PC-9 (cell line): ENCODE data around the gene BICC1. TPM values are rescaled to one million over a fixed set of nuclear protein-coding genes. Genes with fewer than 3 reads are reported as not detected.

Experiments
- BruUV-seq: library from RNA; stranded (reverse); fragments of 400-500 nt; replicated peaks from 2 replicates; lab custom pipeline; 2021; lab: Mats Ljungman, UMichigan
- CTCF ChIA-PET: fragments of 300-600 bp; sonication (Branson Sonifier 250); formaldehyde crosslinking; loops from one replicate; lab custom pipeline; 2022; ENCODE audit warnings: antibody characterized with exemption; lab: Charles Lee
- POLR2A ChIA-PET: fragments of 300-600 bp; sonication (Branson Sonifier 250); formaldehyde crosslinking; loops from one replicate; lab custom pipeline; 2022; ENCODE audit warnings: antibody characterized with exemption; ENCODE audit not compliant: unreplicated experiment; lab: Charles Lee
- DNase-seq, 2 experiments: peaks; one replicate each; pipeline versions ENCODE4 v3.0.0 to v3.0.0-alpha.2; 2015 to 2022; ENCODE audit warnings: mixed read lengths in 1 of 2
- H2AFZ ChIP-seq: fragments of 200-600 bp; sonication (generic); 2 replicates; pipeline ENCODE4 v1.8.1; 2017; ENCODE audit warnings: antibody characterized with exemption
- H3F3A ChIP-seq: fragments of 200-600 bp; sonication (generic); 2 replicates; pipeline ENCODE4 v1.8.1; 2017; ENCODE audit warnings: antibody characterized with exemption, mild to moderate bottlenecking, low read depth; ENCODE audit not compliant: insufficient read depth
- H3K27ac ChIP-seq: fragments of 200-600 bp; sonication (generic); 2 replicates; pipeline ENCODE4 v1.6.1; 2016; ENCODE audit warnings: mixed run types
- H3K27me3 ChIP-seq: fragments of 200-600 bp; sonication (generic); 2 replicates; pipeline ENCODE4 v1.6.1; 2016; ENCODE audit warnings: low read depth, mixed run types; ENCODE audit not compliant: insufficient read depth
- H3K36me3 ChIP-seq: fragments of 200-600 bp; sonication (generic); 2 replicates; pipeline ENCODE4 v1.6.1; 2016; ENCODE audit warnings: low read depth, mixed run types
- H3K4me1 ChIP-seq: fragments of 200-600 bp; sonication (generic); replicated peaks from 2 replicates; pipeline ENCODE4 v1.6.1; 2016; ENCODE audit warnings: mixed run types; ENCODE audit not compliant: insufficient read depth
- H3K4me2 ChIP-seq: fragments of 200-600 bp; sonication (generic); 2 replicates; pipeline ENCODE4 v1.6.1; 2017; ENCODE audit warnings: mixed run types
- H3K4me3 ChIP-seq: fragments of 200-600 bp; sonication (generic); 2 replicates; pipeline ENCODE4 v1.6.1; 2016; ENCODE audit warnings: mixed run types
- H3K79me2 ChIP-seq: fragments of 200-600 bp; sonication (generic); 2 replicates; pipeline ENCODE4 v1.6.1; 2017; ENCODE audit warnings: low read depth, mixed run types
- H3K9me2 ChIP-seq: fragments of 200-600 bp; sonication (generic); 2 replicates; pipeline ENCODE4 v1.8.1; 2017; ENCODE audit warnings: mild to moderate bottlenecking; ENCODE audit not compliant: insufficient read depth
- H3K9me3 ChIP-seq: fragments of 200-600 bp; sonication (generic); 2 replicates; pipeline ENCODE4 v1.8.1; 2016; ENCODE audit warnings: low read depth; ENCODE audit not compliant: insufficient read depth
- H4K20me1 ChIP-seq: fragments of 200-600 bp; sonication (generic); 2 replicates; pipeline ENCODE4 v1.8.1; 2017; ENCODE audit not compliant: insufficient read depth
- CTCF ChIP-seq: fragments of 200-600 bp; sonication (generic); conservative IDR thresholded peaks from 2 replicates; pipeline ENCODE4 v1.6.1; 2017; ENCODE audit warnings: mixed run types, antibody characterized with exemption, mild to moderate bottlenecking, moderate library complexity
- EZH2 ChIP-seq: fragments of 200-600 bp; sonication (generic); IDR thresholded peaks from 2 replicates; pipeline ENCODE4 v1.8.0; 2017; ENCODE audit warnings: antibody characterized with exemption, low read depth
- intact Hi-C: fragments of 100-400 bp; cut with micrococcal nuclease; formaldehyde crosslinking; loops from one replicate; pipeline ENCODE4 v1.10.0; 2022; ENCODE audit not compliant: unreplicated experiment
- total RNA-seq: library from RNA; stranded (reverse); gene quantifications from 2 replicates; pipeline ENCODE4 v1.2.3, GENCODE V29; 2021

The BICC1 gene
- total RNA-seq, 1 experiment from 2014 or later = not detected

DNA sequence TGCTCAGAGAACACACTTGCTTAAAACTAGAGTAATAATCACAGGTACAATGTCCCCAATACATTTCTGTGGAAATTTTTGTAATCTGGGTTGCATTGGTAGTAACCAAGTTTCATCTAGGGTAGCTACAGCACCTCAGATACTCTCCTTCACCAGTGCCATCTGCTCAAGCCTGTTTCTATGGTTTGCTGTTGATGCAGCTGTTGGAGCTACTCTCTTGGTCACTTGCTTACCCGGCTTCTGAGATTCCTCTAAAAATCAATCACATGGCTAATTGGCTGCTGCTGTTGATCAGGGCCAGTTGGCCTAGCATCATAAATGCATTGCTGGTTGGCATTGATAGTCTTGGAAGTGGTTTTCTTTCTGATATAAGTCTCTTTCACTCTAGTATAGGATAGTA lies 220.8 kb downstream of the BICC1 start:
- no peaks in the 10 kb centered on the region for H3K79me2 ChIP-seq
- ChIA-PET CTCF (interaction anchor here (0.7 kb wide), 1 partner anchor 21 kb away, joined by 3 read pairs; no protein-coding TSS in a partner anchor), POLR2A (no interaction called here)
- 0 out of 2 replicates have a peak, but pooled peaks cover 7% of the 10 kb centered on the region for H3K9me2 ChIP-seq
- H3F3A ChIP-seq = no peaks in the 10 kb centered on the region
- no peaks in the 10 kb centered on the region for H4K20me1 ChIP-seq
- intact Hi-C loops = no loop called here
- H3K4me1 ChIP-seq = no peaks in the 10 kb centered on the region
- no peak overlapping the region for H3K4me2 ChIP-seq
- BruUV-seq = no TSS peak
- H3K4me3 ChIP-seq = no peak overlapping the region
- H3K27me3 ChIP-seq = 0 out of 2 replicates have a peak, but pooled peaks cover 4% of the 10 kb centered on the region
- H3K27ac ChIP-seq = no peak overlapping the region
- DNase-seq = no peak
- no peaks in the 10 kb centered on the region for H3K36me3 ChIP-seq
- H2AFZ ChIP-seq = no peak overlapping the region
- TF ChIP-seq EZH2 (no peak), CTCF (no peak)
- H3K9me3 ChIP-seq = no peaks in the 10 kb centered on the region; the same call in 1 of the 2 replicates

- Histone ChIP-seq H2AFZ (no peak overlapping the region), H3K4me3 (no peak overlapping the region), H4K20me1 (no peaks in the 10 kb centered on the region), H3K36me3 (no peaks in the 10 kb centered on the region), H3K27ac (no peak overlapping the region), H3K79me2 (no peaks in the 10 kb centered on the region), H3K4me1 (no peaks in the 10 kb centered on the region), H3K9me3 (no peaks in the 10 kb centered on the region; the same call in 1 of the 2 replicates), H3K4me2 (no peak overlapping the region), H3K27me3 (0 out of 2 replicates have a peak, but pooled peaks cover 4% of the 10 kb centered on the region), H3K9me2 (0 out of 2 replicates have a peak, but pooled peaks cover 7% of the 10 kb centered on the region), H3F3A (no peaks in the 10 kb centered on the region)
- intact Hi-C loops = no loop called here
- CTCF ChIA-PET = no interaction called here
- BruUV-seq = no TSS peak
- POLR2A ChIA-PET = no interaction called here
- no peak for DNase-seq
- no peak for TF ChIP-seq EZH2
- no peak for TF ChIP-seq CTCF
Observed at GRCh38 chr10:58734116-58734515, 221.4 kb downstream of the BICC1 start.

DNA sequence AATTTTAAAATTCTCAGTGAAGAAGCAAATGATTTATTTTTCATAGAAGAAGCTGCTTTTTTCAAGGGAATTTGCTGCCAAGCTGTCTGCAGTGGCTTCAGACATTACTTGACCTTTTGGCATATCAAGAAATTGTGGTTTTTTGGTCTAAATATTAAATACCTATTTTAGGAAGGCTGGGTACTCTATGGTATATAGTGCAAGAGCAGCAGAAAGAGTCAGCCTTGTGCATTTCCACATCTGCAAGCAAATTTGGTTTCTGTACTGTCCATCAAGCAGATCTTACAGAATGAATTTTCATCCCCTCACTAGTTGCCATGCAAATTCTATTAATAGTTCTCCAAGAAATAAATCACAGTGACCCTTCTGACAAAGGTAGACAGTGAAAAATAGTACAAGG lies 222.0 kb downstream of the BICC1 start:
- no peak overlapping the region for H3K4me2 ChIP-seq
- H2AFZ ChIP-seq = no peak overlapping the region
- POLR2A ChIA-PET = no interaction called here
- TF ChIP-seq CTCF (no peak), EZH2 (no peak)
- 0 out of 2 replicates have a peak, but pooled peaks cover 7% of the 10 kb centered on the region for H3K9me2 ChIP-seq
- BruUV-seq = no TSS peak
- CTCF ChIA-PET = no interaction called here
- intact Hi-C loops = no loop called here
- H3K79me2 ChIP-seq = no peaks in the 10 kb centered on the region
- 0 out of 2 replicates have a peak, but pooled peaks cover 4% of the 10 kb centered on the region for H3K27me3 ChIP-seq
- no peaks in the 10 kb centered on the region for H3K4me1 ChIP-seq
- DNase-seq = no peak
- no peaks in the 10 kb centered on the region for H3F3A ChIP-seq
- no peak overlapping the region for H3K4me3 ChIP-seq
- no peaks in the 10 kb centered on the region; the same call in 1 of the 2 replicates for H3K9me3 ChIP-seq
- no peaks in the 10 kb centered on the region for H4K20me1 ChIP-seq
- H3K36me3 ChIP-seq = no peaks in the 10 kb centered on the region
- H3K27ac ChIP-seq = no peak overlapping the region
